ENCODE data around the gene EFNB1. TPM values are rescaled to one million over a fixed set of nuclear protein-coding genes. Genes with fewer than 3 reads are reported as not detected.

The EFNB1 gene
- total and polyA plus RNA-seq, 2 of the 8 experiments (the other 6 are each of a cell fraction or from before 2014, with no cell fraction given), result 2.3 to 5.4 TPM

GRCh38 chrX:68835468-68835867 lies 6.6 kb downstream of the EFNB1 start:
- no peak overlapping the region for H4K5ac ChIP-seq (ENCODE audit: insufficient read length, low read depth, low read length)
- H3K23me2 ChIP-seq (ENCODE audit: low read depth, low read length), result no peaks in the 10 kb centered on the region
- H3K4ac ChIP-seq (replicated peaks; ENCODE audit: insufficient read length, low read depth, low read length), result no peak overlapping the region
- H2BK5ac ChIP-seq (ENCODE audit: low read depth, low read length), result no peak overlapping the region
- H2AK5ac ChIP-seq (ENCODE audit: low read depth, low read length), result no peak overlapping the region
- no peaks in the 10 kb centered on the region; a peak in 1 of 8 replicates for H3K36me3 ChIP-seq (ENCODE audit: control insufficient read depth in 2 of 4, insufficient read depth in 4 of 4, low read length in 3 of 4)
- ChIA-PET CTCF (ENCODE audit: partially characterized antibody) (interaction anchor here (0.7 to 3.5 kb wide), 3 partner anchors 13 to 552 kb away, joined by 4 to 11 read pairs (median 5); no protein-coding TSS in a partner anchor), POLR2A (ENCODE audit: partially characterized antibody) (no interaction called here)
- peaks cover 23 to 48% (median 46%) of the 10 kb centered on the region in 4 experiments for H3K27me3 ChIP-seq (replicated peaks in 1 of 4; ENCODE audit: control insufficient read depth in 3 of 4, extremely low read depth in 1 of 4, insufficient read depth in 3 of 4, low read length in 3 of 4)
- peaks cover 15 to 23% of the 10 kb centered on the region in 2 experiments for H4K20me1 ChIP-seq (replicated peaks in 1 of 2; ENCODE audit: control insufficient read depth in 1 of 2, insufficient read depth in 2 of 2, low read length in 2 of 2)
- H3K23ac ChIP-seq (ENCODE audit: insufficient read length), result no peak overlapping the region
- peaks cover 0 to 10% (median 5%) of the 10 kb centered on the region in 4 experiments; a peak in 5 of 7 replicates for H3K4me1 ChIP-seq (replicated peaks in 1 of 4; ENCODE audit: control insufficient read depth in 3 of 4, insufficient read depth in 4 of 4, low read length in 3 of 4)
- H3K79me1 ChIP-seq (ENCODE audit: low read depth, low read length), result no peaks in the 10 kb centered on the region
- H2AFZ ChIP-seq (ENCODE audit: low read length), result no peak overlapping the region
- no peak overlapping the region for H3K27ac ChIP-seq (ENCODE audit: low read depth, low read length)
- H2BK120ac ChIP-seq (replicated peaks; ENCODE audit: low read depth, low read length), result no peak overlapping the region
- no peak overlapping the region for H2BK15ac ChIP-seq (ENCODE audit: low read length)
- DNase-seq (ENCODE audit: low read depth in 1 of 2, low spot score in 2 of 2), result peak in 1 of 2 experiments; percentile 7
- TF ChIP-seq SRF (IDR thresholded peaks at IDR 0.05; ENCODE audit: low read depth, low read length) (no peak), JUN (IDR thresholded peaks at IDR 0.05; ENCODE audit: low read depth, low read length) (no peak)
- no peak overlapping the region for H3K14ac ChIP-seq (ENCODE audit: insufficient read length)
- no peak overlapping the region for H3K4me3 ChIP-seq (ENCODE audit: extremely low read depth in 1 of 4, insufficient read depth in 2 of 4, low read depth in 3 of 4, low read length in 4 of 4)
- no peak overlapping the region for H4K91ac ChIP-seq (replicated peaks; ENCODE audit: insufficient read length, low read length)
- H3K18ac ChIP-seq (ENCODE audit: extremely low read depth, low read length), result no peak overlapping the region
- no peak overlapping the region for H2BK20ac ChIP-seq (ENCODE audit: low read length)
- H3K56ac ChIP-seq (replicated peaks; ENCODE audit: insufficient read length, low read depth, low read length), result no peak overlapping the region
- H3K79me2 ChIP-seq (ENCODE audit: control insufficient read depth in 1 of 2, insufficient read depth in 2 of 2, low read length in 2 of 2), result no peaks in the 10 kb centered on the region
- no peak overlapping the region for H2BK12ac ChIP-seq (ENCODE audit: low read depth, low read length)
- H3K9ac ChIP-seq (replicated peaks in 1 of 4; ENCODE audit: extremely low read depth in 1 of 4, low read depth in 3 of 4, low read length in 3 of 4), result no peak overlapping the region
- no peak overlapping the region for H4K8ac ChIP-seq (ENCODE audit: extremely low read depth, insufficient read depth, low read length)
- FAIRE-seq, result no peak
- no peaks in the 10 kb centered on the region for H3K9me3 ChIP-seq (ENCODE audit: insufficient read depth in 2 of 2, low read depth in 1 of 2, low read length in 1 of 2)
- WGBS, 2 experiments (ENCODE audit: extremely low coverage in 1 of 2, insufficient coverage in 1 of 2, insufficient read length in 1 of 2, insufficient replicate concordance in 2 of 2, low coverage in 1 of 2, low lambda C conversion rate in 2 of 2, missing lambda C conversion rate in 1 of 2), result 86% methylated on average over 1 of the region's 5 CpGs; no CpG with 5 or more reads in 1 of the 2 experiments
- H3K4me2 ChIP-seq (ENCODE audit: insufficient read depth in 1 of 2, low read depth in 2 of 2, low read length in 2 of 2), result no peak overlapping the region
